HEK293T (cell line): ENCODE results near the gene TBC1D5.

Experiments used
- BHLHE40 ChIP-seq: fragments of 450-650 bp; IDR thresholded peaks from 2 replicates; pipeline ENCODE4 v1.6.1; 2016; ENCODE audit warnings: mild to moderate bottlenecking, moderate library complexity, borderline replicate concordance
- CTBP1 ChIP-seq: fragments of 450-650 bp; IDR thresholded peaks from 2 replicates; pipeline ENCODE4 v1.6.1; 2016; ENCODE audit warnings: borderline replicate concordance
- FOXA1 ChIP-seq: fragments of 450-650 bp; IDR thresholded peaks from 2 replicates; pipeline ENCODE4 v1.6.1; 2016; ENCODE audit warnings: mild to moderate bottlenecking
- FOXM1 ChIP-seq: fragments of 450-650 bp; IDR thresholded peaks from 2 replicates; pipeline ENCODE4 v1.6.1; 2017; ENCODE audit warnings: mild to moderate bottlenecking, borderline replicate concordance
- TARDBP ChIP-seq: fragments of 450-650 bp; IDR thresholded peaks from 2 replicates; pipeline ENCODE4 v1.6.1; 2016
- ZNF384 ChIP-seq: fragments of 450-650 bp; IDR thresholded peaks from 2 replicates; pipeline ENCODE4 v1.6.1; 2016

DNA sequence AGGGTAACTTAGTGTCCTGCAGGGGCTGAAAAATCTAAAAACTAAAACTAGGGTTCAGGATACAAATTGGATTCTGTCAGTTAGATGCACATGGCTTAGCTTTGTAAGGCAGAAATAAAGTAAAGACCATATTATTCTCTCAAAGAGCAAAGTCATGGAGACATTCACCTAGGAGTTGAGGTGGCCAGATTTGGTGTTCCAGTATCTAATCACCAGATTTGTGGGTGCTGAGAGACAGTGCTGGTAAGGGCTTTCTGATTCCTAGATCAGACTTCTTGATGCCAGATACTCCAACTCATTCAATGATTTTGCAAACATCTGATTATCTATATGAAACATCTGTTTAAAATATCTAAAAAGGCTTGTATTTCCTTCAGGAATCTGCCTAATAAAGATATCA lies 28.3 kb upstream of the TBC1D5 start:
- TF ChIP-seq TARDBP (no peak), ZNF384 (no peak), FOXM1 (no peak), BHLHE40 (no peak), FOXA1 (no peak), CTBP1 (no peak)
